ENCODE data around the gene TPO. TPM values are rescaled to one million over a fixed set of nuclear protein-coding genes. Genes with fewer than 3 reads are reported as not detected.

Gene TPO
- total RNA-seq, 1 experiment from 2014 or later: not detected

GRCh38 chr2:1572638-1573037 is 159.4 kb downstream of the TPO start:
- no peak overlapping the region for H3K27ac ChIP-seq (ENCODE audit: insufficient read length, low read depth, low read length)
- Mint-ChIP-seq H3K36me3 (ENCODE audit: insufficient read depth in 1 of 3, low read depth in 3 of 3) (peaks cover 4 to 6% (median 5%) of the 10 kb centered on the region in 3 experiments), H3K27me3 (ENCODE audit: low read depth) (no peaks in the 10 kb centered on the region), H3K4me3 (no peak overlapping the region), H3K4me1 (0 out of 4 replicates have a peak, but pooled peaks cover 0 to 6% of the 10 kb centered on the region in 2 experiments), H3K27ac (no peak overlapping the region), H3K9me3 (peaks cover 7% of the 10 kb centered on the region in 2 experiments)
- H2BK15ac ChIP-seq (ENCODE audit: low read depth, low read length): no peak overlapping the region
- no peak overlapping the region for H3K4me2 ChIP-seq (ENCODE audit: insufficient read depth, insufficient read length, low read length)
- no peak overlapping the region for H2BK120ac ChIP-seq (ENCODE audit: low read depth, low read length, poor library complexity, severe bottlenecking)
- H2AFZ ChIP-seq (ENCODE audit: low read length): no peak overlapping the region
- H2BK5ac ChIP-seq (ENCODE audit: insufficient read length, low read length): no peak overlapping the region
- TF ChIP-seq, protein P1, sequence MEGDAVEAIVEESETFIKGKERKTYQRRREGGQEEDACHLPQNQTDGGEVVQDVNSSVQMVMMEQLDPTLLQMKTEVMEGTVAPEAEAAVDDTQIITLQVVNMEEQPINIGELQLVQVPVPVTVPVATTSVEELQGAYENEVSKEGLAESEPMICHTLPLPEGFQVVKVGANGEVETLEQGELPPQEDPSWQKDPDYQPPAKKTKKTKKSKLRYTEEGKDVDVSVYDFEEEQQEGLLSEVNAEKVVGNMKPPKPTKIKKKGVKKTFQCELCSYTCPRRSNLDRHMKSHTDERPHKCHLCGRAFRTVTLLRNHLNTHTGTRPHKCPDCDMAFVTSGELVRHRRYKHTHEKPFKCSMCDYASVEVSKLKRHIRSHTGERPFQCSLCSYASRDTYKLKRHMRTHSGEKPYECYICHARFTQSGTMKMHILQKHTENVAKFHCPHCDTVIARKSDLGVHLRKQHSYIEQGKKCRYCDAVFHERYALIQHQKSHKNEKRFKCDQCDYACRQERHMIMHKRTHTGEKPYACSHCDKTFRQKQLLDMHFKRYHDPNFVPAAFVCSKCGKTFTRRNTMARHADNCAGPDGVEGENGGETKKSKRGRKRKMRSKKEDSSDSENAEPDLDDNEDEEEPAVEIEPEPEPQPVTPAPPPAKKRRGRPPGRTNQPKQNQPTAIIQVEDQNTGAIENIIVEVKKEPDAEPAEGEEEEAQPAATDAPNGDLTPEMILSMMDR (conservative IDR thresholded peaks at IDR 0.05): no peak
- WGBS (ENCODE audit: extremely low coverage, insufficient read length, low lambda C conversion rate): no CpG with 5 or more reads among the region's 10 CpGs
- no peak overlapping the region for H3K23ac ChIP-seq (ENCODE audit: insufficient read length, low read depth, low read length)
- no peaks in the 10 kb centered on the region for H3K4me1 ChIP-seq (ENCODE audit: insufficient read depth, low read length)
- H4K91ac ChIP-seq (ENCODE audit: insufficient read length, low read depth, low read length): no peak overlapping the region
- no peak overlapping the region for H3K14ac ChIP-seq (ENCODE audit: insufficient read depth, low read length)
- H4K5ac ChIP-seq (ENCODE audit: insufficient read length, low read depth, low read length): no peak overlapping the region
- no peaks in the 10 kb centered on the region for H3K79me2 ChIP-seq (ENCODE audit: insufficient read depth, low read length)
- H3K4ac ChIP-seq (ENCODE audit: low read depth, low read length): no peak overlapping the region
- no peak overlapping the region for H2BK20ac ChIP-seq (ENCODE audit: low read depth, low read length, poor library complexity, severe bottlenecking)
- no peak overlapping the region for H3K56ac ChIP-seq (ENCODE audit: insufficient read length, low read depth, low read length)
- no peaks in the 10 kb centered on the region for H3K79me1 ChIP-seq (ENCODE audit: insufficient read depth, low read depth, low read length, poor library complexity, severe bottlenecking)
- H3K18ac ChIP-seq (ENCODE audit: insufficient read length, low read depth, low read length): no peak overlapping the region
- no peak overlapping the region for H2AK5ac ChIP-seq (ENCODE audit: insufficient read length, low read length)
- no peaks in the 10 kb centered on the region for H3K23me2 ChIP-seq (ENCODE audit: insufficient read length, low read depth, low read length, poor library complexity, severe bottlenecking)
- DNase-seq: peak; percentile 5
- H2BK12ac ChIP-seq (ENCODE audit: insufficient read length, low read depth, low read length): no peak overlapping the region
- H4K20me1 ChIP-seq (ENCODE audit: control insufficient read depth, insufficient read depth, insufficient read length): no peaks in the 10 kb centered on the region
- no peak overlapping the region for H4K8ac ChIP-seq (replicated peaks; ENCODE audit: insufficient read length, low read depth, low read length)
- no peak overlapping the region for H3T11ph ChIP-seq (ENCODE audit: low read length)
- H3K27me3 ChIP-seq (ENCODE audit: insufficient read depth, low read length): no peaks in the 10 kb centered on the region
- H3K9me3 ChIP-seq (ENCODE audit: control insufficient read depth, low read depth, low read length): no peaks in the 10 kb centered on the region
- no peak overlapping the region for H3K9ac ChIP-seq (ENCODE audit: extremely low read depth, insufficient read length, low read length)

All from H9 (cell line).